ENCODE measurements around the gene UBE2D4. TPM values are rescaled to one million over a fixed set of nuclear protein-coding genes. Genes with fewer than 3 reads are reported as not detected.
"Not testable (repeated sequence)": the region's sequence is repeated elsewhere in the genome, so short reads cannot be mapped to it uniquely, and the experiment has no call there.

UBE2D4 gene
- polyA plus RNA-seq, 3 donors, result 19.5 to 22.0 (median 21.9) TPM

- DNase-seq, result peak; percentile 14
Measured at GRCh38 chr7:43954524-43955228, 28.4 kb downstream of the UBE2D4 start.

- no peak for DNase-seq
Measured at GRCh38 chr7:43956027-43956426, 29.8 kb downstream of the UBE2D4 start.

- DNase-seq, result no peak
Measured at GRCh38 chr7:43960933-43961332, 34.7 kb downstream of the UBE2D4 start.

- DNase-seq, result not testable (repeated sequence)
Measured at GRCh38 chr7:43966392-43966791, 40.2 kb downstream of the UBE2D4 start.

- not testable (repeated sequence) for DNase-seq
Measured at GRCh38 chr7:43968172-43969040, 42.2 kb downstream of the UBE2D4 start.

- not testable (repeated sequence) for DNase-seq
Measured at GRCh38 chr7:43969586-43969985, 43.4 kb downstream of the UBE2D4 start.

GRCh38 chr7:43970698-43971097 lies 44.5 kb downstream of the UBE2D4 start:
- DNase-seq, result not testable (repeated sequence)

- DNase-seq, result not testable (repeated sequence)
Measured at GRCh38 chr7:43974033-43974573, 47.9 kb downstream of the UBE2D4 start.

GRCh38 chr7:43974725-43975482 lies 48.7 kb downstream of the UBE2D4 start:
- DNase-seq, result not testable (repeated sequence)

GRCh38 chr7:43977525-43977924 lies 51.3 kb downstream of the UBE2D4 start:
- DNase-seq, result no peak

GRCh38 chr7:43978102-43978501 lies 51.9 kb downstream of the UBE2D4 start:
- DNase-seq, result not testable (repeated sequence)

GRCh38 chr7:43982848-43983247 lies 56.6 kb downstream of the UBE2D4 start:
- DNase-seq, result not testable (repeated sequence)

- DNase-seq, result not testable (repeated sequence)
Measured at GRCh38 chr7:43983736-43984135, 57.5 kb downstream of the UBE2D4 start.

- peak; percentile 8 for DNase-seq
Measured at GRCh38 chr7:43985904-43986864, 59.9 kb downstream of the UBE2D4 start.

- DNase-seq, result not testable (repeated sequence)
Measured at GRCh38 chr7:43987476-43987875, 61.2 kb downstream of the UBE2D4 start.

GRCh38 chr7:43990011-43990585 lies 63.9 kb downstream of the UBE2D4 start:
- peak; percentile 1 for DNase-seq

GRCh38 chr7:43990829-43991228 lies 64.6 kb downstream of the UBE2D4 start:
- not testable (repeated sequence) for DNase-seq

GRCh38 chr7:43992896-43993295 lies 66.7 kb downstream of the UBE2D4 start:
- DNase-seq, result not testable (repeated sequence)

- DNase-seq, result not testable (repeated sequence)
Measured at GRCh38 chr7:43994681-43995080, 68.4 kb downstream of the UBE2D4 start.

- not testable (repeated sequence) for DNase-seq
Measured at GRCh38 chr7:43997532-43997931, 71.3 kb downstream of the UBE2D4 start, which contains the start of gene SPDYE1. TSS of gene SPDYE1 (plus strand) at chr7:43997897. CDS start at chr7:43999950, 2,053 bp downstream.
